Endodermal cell (in vitro differentiated cells): Measurements from ENCODE around the gene POLR2H. TPM values are rescaled to one million over a fixed set of nuclear protein-coding genes. Genes with fewer than 3 reads are reported as not detected.
"Not testable (repeated sequence)": the region's sequence is repeated elsewhere in the genome, so short reads cannot be mapped to it uniquely, and the experiment has no call there.

Experiments
- DNase-seq: peaks from one replicate; pipeline ENCODE4 v3.0.0-alpha.2; 2017
- H3K27ac ChIP-seq: 2 replicates; pipeline ENCODE4 v1.5.1; 2013; ENCODE audit warnings: mild to moderate bottlenecking, low read depth, low read length, moderate library complexity
- H3K27me3 ChIP-seq: 2 replicates; pipeline ENCODE4 v1.6.1; 2013; ENCODE audit warnings: mild to moderate bottlenecking, low read length, moderate library complexity; ENCODE audit not compliant: insufficient read depth, control insufficient read depth, poor library complexity, severe bottlenecking
- H3K36me3 ChIP-seq: 2 replicates; pipeline ENCODE4 v1.7.0; 2013; ENCODE audit warnings: mild to moderate bottlenecking, low read length, moderate library complexity; ENCODE audit not compliant: control insufficient read depth, insufficient read depth
- H3K4me1 ChIP-seq: one replicate; pipeline ENCODE4 v1.7.0; 2013; ENCODE audit warnings: low read length; ENCODE audit not compliant: control insufficient read depth, insufficient read depth
- H3K4me3 ChIP-seq: 2 replicates; pipeline ENCODE4 v1.5.1; 2013; ENCODE audit warnings: mild to moderate bottlenecking, low read length, moderate library complexity
- H3K9ac ChIP-seq: 2 replicates; pipeline ENCODE4 v1.6.1; 2013; ENCODE audit warnings: mild to moderate bottlenecking, low read length, moderate library complexity; ENCODE audit not compliant: poor library complexity, severe bottlenecking; ENCODE audit errors: extremely low read depth
- H3K9me3 ChIP-seq: 2 replicates; pipeline ENCODE4 v1.6.1; 2013; ENCODE audit warnings: mild to moderate bottlenecking, low read length, moderate library complexity; ENCODE audit not compliant: control insufficient read depth
- H3K27ac Mint-ChIP-seq: 2 replicates; pipeline ENCODE4 v1.8.0; 2020; ENCODE audit warnings: mixed read lengths
- H3K27me3 Mint-ChIP-seq: 2 replicates; pipeline ENCODE4 v1.8.0; 2021; ENCODE audit warnings: mild to moderate bottlenecking, mixed read lengths; ENCODE audit not compliant: insufficient read depth
- H3K36me3 Mint-ChIP-seq: 2 replicates; pipeline ENCODE4 v1.8.0; 2020; ENCODE audit warnings: low read depth, mixed read lengths
- H3K4me1 Mint-ChIP-seq: 2 replicates; pipeline ENCODE4 v1.8.0; 2020; ENCODE audit warnings: mixed read lengths
- H3K4me3 Mint-ChIP-seq: 2 replicates; pipeline ENCODE4 v1.8.0; 2020; ENCODE audit warnings: mild to moderate bottlenecking, moderate library complexity, mixed read lengths
- H3K9me3 Mint-ChIP-seq: 2 replicates; pipeline ENCODE4 v1.8.0; 2020; ENCODE audit warnings: mild to moderate bottlenecking, mixed read lengths
- CTCF ChIP-seq: fragments of 200-600 bp; sonication (generic); conservative IDR thresholded peaks from 2 replicates; pipeline ENCODE4 v1.5.0; 2021; ENCODE audit warnings: antibody characterized with exemption, mild to moderate bottlenecking
- WGBS, 2 experiments: methylation state at CpG; one replicate each; pipeline versions ENCODE4 v1.1.5 to v1.1.7; 2013; ENCODE audit warnings: missing lambda C conversion rate in 2 of 2, mixed read lengths in 1 of 2; ENCODE audit not compliant: insufficient coverage in 1 of 2, insufficient read length in 1 of 2; 5-methylcytosine and 5-hydroxymethylcytosine counted together
- total RNA-seq, 2 donors: library from RNA; stranded (reverse); fragmentation: NEBNext Ultra II Directional in 1 of 2; extraction: Animal tissue kit (Norgen Biotek cat#: 25700) in 1 of 2; gene quantifications; 2 replicates in 1 of 2; 3 replicates in 1 of 2; pipeline ENCODE4 v1.2.1, GENCODE V29; 2021

Gene POLR2H
- total RNA-seq, 2 donors from 2014 or later: 95.9 to 117 TPM

DNA sequence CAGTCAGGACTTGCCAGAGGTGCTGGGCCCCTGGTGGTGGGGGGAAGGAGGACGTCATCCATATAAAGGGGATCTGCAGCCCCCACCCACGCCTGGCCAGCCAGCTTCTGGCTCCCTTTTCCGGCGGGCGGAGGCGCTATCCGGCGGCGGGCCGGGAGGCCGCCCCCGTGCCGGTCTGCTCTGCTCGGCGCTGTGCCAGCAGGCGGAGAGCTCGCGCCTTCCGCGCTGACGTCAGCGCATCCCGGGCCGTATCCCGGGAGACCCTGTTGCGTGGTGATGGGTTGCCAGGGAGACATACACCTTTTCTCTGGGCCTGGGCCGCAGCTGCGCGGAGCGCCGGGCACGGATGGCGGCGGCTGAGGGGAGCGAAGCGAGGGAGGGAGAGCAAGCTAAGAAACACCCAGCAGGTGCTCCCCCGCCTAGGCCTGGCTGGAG is 23.0 kb upstream of the POLR2H start:
- peak; percentile 49 for TF ChIP-seq CTCF
- no peak overlapping the region for H3K9ac ChIP-seq

GRCh38 chr3:184339001-184339400 is 22.5 kb upstream of the POLR2H start:
- peaks cover 14% of the 10 kb centered on the region for H3K4me1 Mint-ChIP-seq
- TF ChIP-seq CTCF: no peak
- H3K4me3 ChIP-seq: no peak overlapping the region
- 83 to 92% methylated on average over 5 to 8 of the region's 8 CpGs for WGBS, 2 experiments
- no peaks in the 10 kb centered on the region for H3K9me3 Mint-ChIP-seq
- no peaks in the 10 kb centered on the region for H3K4me1 ChIP-seq
- peaks cover 4% of the 10 kb centered on the region for H3K27me3 Mint-ChIP-seq
- no peak for DNase-seq
- peaks cover 25% of the 10 kb centered on the region for H3K36me3 ChIP-seq
- H3K27me3 ChIP-seq: no peaks in the 10 kb centered on the region
- no peaks in the 10 kb centered on the region for H3K9me3 ChIP-seq
- H3K27ac ChIP-seq: peak overlapping the region; percentile 89
- peaks cover 27% of the 10 kb centered on the region for H3K36me3 Mint-ChIP-seq
- H3K4me3 Mint-ChIP-seq: no peak overlapping the region
- H3K9ac ChIP-seq: no peak overlapping the region
- no peak overlapping the region for H3K27ac Mint-ChIP-seq

More for the DNA sequence above, 23.0 kb upstream of the POLR2H start:
- peak; percentile 93 for DNase-seq
- no peaks in the 10 kb centered on the region for H3K9me3 Mint-ChIP-seq
- peak overlapping the region; percentile 89 for H3K27ac ChIP-seq
- no peak overlapping the region for H3K4me3 ChIP-seq
- peaks cover 14% of the 10 kb centered on the region for H3K4me1 Mint-ChIP-seq
- H3K27me3 Mint-ChIP-seq: peaks cover 4% of the 10 kb centered on the region
- peaks cover 32% of the 10 kb centered on the region for H3K36me3 Mint-ChIP-seq
- H3K9me3 ChIP-seq: no peaks in the 10 kb centered on the region
- WGBS, 2 experiments: 32 to 75% methylated on average over 14 to 37 of the region's 37 CpGs
- H3K4me1 ChIP-seq: no peaks in the 10 kb centered on the region
- peaks cover 27% of the 10 kb centered on the region for H3K36me3 ChIP-seq
- no peaks in the 10 kb centered on the region for H3K27me3 ChIP-seq
- peak overlapping the region; percentile 15 for H3K4me3 Mint-ChIP-seq
- peak overlapping the region; percentile 35 for H3K27ac Mint-ChIP-seq

- not testable (repeated sequence) for H3K4me1 ChIP-seq, H3K9me3 Mint-ChIP-seq, H3K27me3 Mint-ChIP-seq, H3K4me3 Mint-ChIP-seq, H3K9ac ChIP-seq, DNase-seq, H3K27ac ChIP-seq, H3K9me3 ChIP-seq, H3K27ac Mint-ChIP-seq, H3K27me3 ChIP-seq, H3K4me3 ChIP-seq
- Mint-ChIP-seq H3K4me1 (peaks cover 14% of the 10 kb centered on the region), H3K36me3 (peaks cover 22% of the 10 kb centered on the region)
- peaks cover 24% of the 10 kb centered on the region for H3K36me3 ChIP-seq
- WGBS, 2 experiments: 93 to 95% methylated on average over 14 to 19 of the region's 19 CpGs
These were observed 21.9 kb upstream of the POLR2H start for GRCh38 chr3:184339451-184340135.
